ENCODE data around the gene CAMK1. TPM values are rescaled to one million over a fixed set of nuclear protein-coding genes. Genes with fewer than 3 reads are reported as not detected.

Gene CAMK1
- total RNA-seq, 1 experiment from 2014 or later: 9.7 TPM

- Histone ChIP-seq H3K4me1 (ENCODE audit: control insufficient read depth, insufficient read depth, low read length) (no peaks in the 10 kb centered on the region), H3K9me3 (ENCODE audit: control insufficient read depth, insufficient read depth, low read depth, low read length) (no peaks in the 10 kb centered on the region), H3K4me3 (ENCODE audit: low read depth in 2 of 2, low read length in 2 of 2) (no peak overlapping the region), H3K36me3 (ENCODE audit: control insufficient read depth, insufficient read depth, low read length) (no peaks in the 10 kb centered on the region), H3K27ac (ENCODE audit: low read length) (no peak overlapping the region), H3K27me3 (ENCODE audit: control insufficient read depth, insufficient read depth, low read length) (no peaks in the 10 kb centered on the region)
- no TSS peak for BruUV-seq (replicated peaks)
- POLR2A ChIA-PET: interaction anchor here (0.6 kb wide), 2 partner anchors 120 to 267 kb away, joined by 6 to 12 read pairs; no protein-coding TSS in a partner anchor
- intact Hi-C loops (cut with micrococcal nuclease; ENCODE audit: unreplicated experiment) (no loop called here), in situ Hi-C loops (cut with HindIII; ENCODE audit: low pct_unique_long_range_greater_than_20kb, low sequenced_read_pairs) (no loop called here)
- CTCF ChIA-PET: no interaction called here
- DNase-seq (ENCODE audit: low read depth, low spot score) (no peak), ATAC-seq (no peak)
- no peak for TF ChIP-seq REST (IDR thresholded peaks at IDR 0.05; ENCODE audit: insufficient read depth in 1 of 2, low read depth in 2 of 2, low read length in 1 of 2)
- no peak for TF ChIP-seq CTCF (IDR thresholded peaks at IDR 0.05)
- TF ChIP-seq SIN3A (IDR thresholded peaks at IDR 0.05; ENCODE audit: borderline replicate concordance, insufficient read depth, low read depth, low read length): no peak
- TF ChIP-seq POLR2AphosphoS5 (IDR thresholded peaks at IDR 0.05; ENCODE audit: low read depth, low read length): no peak
- no peak for TF ChIP-seq TCF7L2 (IDR thresholded peaks at IDR 0.05; ENCODE audit: low read depth, low read length)
Measured at GRCh38 chr3:9780910-9781309, 11.2 kb upstream of the CAMK1 start.

GRCh38 chr3:9780458-9780812 lies 10.7 kb upstream of the CAMK1 start:
- intact Hi-C loops (cut with micrococcal nuclease; ENCODE audit: unreplicated experiment): no loop called here
- H3K9me3 ChIP-seq (ENCODE audit: control insufficient read depth, insufficient read depth, low read depth, low read length): no peaks in the 10 kb centered on the region
- no peak overlapping the region for H3K4me3 ChIP-seq (ENCODE audit: low read depth in 2 of 2, low read length in 2 of 2)
- no peaks in the 10 kb centered on the region for H3K27me3 ChIP-seq (ENCODE audit: control insufficient read depth, insufficient read depth, low read length)
- no peaks in the 10 kb centered on the region for H3K4me1 ChIP-seq (ENCODE audit: control insufficient read depth, insufficient read depth, low read length)
- ATAC-seq (no peak), DNase-seq (ENCODE audit: low read depth, low spot score) (no peak)
- H3K27ac ChIP-seq (ENCODE audit: low read length): no peak overlapping the region
- ChIA-PET POLR2A (interaction anchor here (0.6 kb wide), 1 partner anchor 13 kb away, joined by 3 read pairs; the partner anchor contains the start of gene ARPC4), CTCF (no interaction called here)
- no peaks in the 10 kb centered on the region for H3K36me3 ChIP-seq (ENCODE audit: control insufficient read depth, insufficient read depth, low read length)
- TF ChIP-seq CTCF (IDR thresholded peaks at IDR 0.05) (no peak), REST (IDR thresholded peaks at IDR 0.05; ENCODE audit: insufficient read depth in 1 of 2, low read depth in 2 of 2, low read length in 1 of 2) (no peak), TCF7L2 (IDR thresholded peaks at IDR 0.05; ENCODE audit: low read depth, low read length) (no peak), POLR2AphosphoS5 (IDR thresholded peaks at IDR 0.05; ENCODE audit: low read depth, low read length) (no peak), SIN3A (IDR thresholded peaks at IDR 0.05; ENCODE audit: borderline replicate concordance, insufficient read depth, low read depth, low read length) (no peak)
- no TSS peak for BruUV-seq (replicated peaks)
- in situ Hi-C loops (cut with HindIII; ENCODE audit: low pct_unique_long_range_greater_than_20kb, low sequenced_read_pairs): no loop called here

Data from Panc1 (cell line).